Fibroblast of lung (primary cell): ENCODE data around the gene KRT78. TPM values are rescaled to one million over a fixed set of nuclear protein-coding genes. Genes with fewer than 3 reads are reported as not detected.

ENCODE experiments used
- DNase-seq, 2 donors: peaks; one replicate each; pipeline versions ENCODE4 v3.0.0 to v3.0.0-alpha.2; 2010; ENCODE audit warnings: low read depth in 2 of 2
- H2AFZ ChIP-seq: 2 replicates; pipeline ENCODE4 v1.5.1; 2012; ENCODE audit warnings: low read length, control low read depth, inconsistent platforms
- H3K27ac ChIP-seq: 2 replicates; pipeline ENCODE4 v1.5.1; 2011; ENCODE audit warnings: low read length, control low read depth; ENCODE audit not compliant: insufficient read depth
- H3K27me3 ChIP-seq: 2 replicates; pipeline ENCODE4 v1.5.1; 2011; ENCODE audit warnings: mild to moderate bottlenecking, low read length; ENCODE audit not compliant: control insufficient read depth, insufficient read depth
- H3K36me3 ChIP-seq: 2 replicates; pipeline ENCODE4 v1.5.1; 2011; ENCODE audit warnings: low read length; ENCODE audit not compliant: control insufficient read depth, insufficient read depth
- H3K4me1 ChIP-seq: 2 replicates; pipeline ENCODE4 v1.5.1; 2011; ENCODE audit warnings: low read length; ENCODE audit not compliant: control insufficient read depth, insufficient read depth; ENCODE audit errors: extremely low read depth
- H3K4me2 ChIP-seq: 2 replicates; pipeline ENCODE4 v1.5.1; 2011; ENCODE audit warnings: low read length, control low read depth; ENCODE audit not compliant: insufficient read depth; ENCODE audit errors: extremely low read depth
- H3K4me3 ChIP-seq, 4 experiments: fragments of 200-600 bp in 1 of 4; sonication (generic) in 1 of 4; replicated peaks in 1 of 4; 2 replicates each; pipeline ENCODE4 v1.5.1; 2011 to 2016; ENCODE audit warnings: low read length in 4 of 4, low read depth in 3 of 4, mild to moderate bottlenecking in 3 of 4, control low read depth in 2 of 4, inconsistent platforms in 1 of 4, mixed read lengths in 1 of 4; ENCODE audit not compliant: insufficient read depth in 1 of 4; ENCODE audit errors: control extremely low read depth in 1 of 4
- H3K79me2 ChIP-seq: 2 replicates; pipeline ENCODE4 v1.5.1; 2012; ENCODE audit warnings: mild to moderate bottlenecking, low read length, inconsistent platforms; ENCODE audit not compliant: control insufficient read depth, insufficient read depth
- H3K9ac ChIP-seq: 2 replicates; pipeline ENCODE4 v1.5.1; 2011; ENCODE audit warnings: mild to moderate bottlenecking, low read length, control low read depth; ENCODE audit not compliant: insufficient read depth
- H3K9me3 ChIP-seq: 2 replicates; pipeline ENCODE4 v1.5.1; 2012; ENCODE audit warnings: low read depth, low read length; ENCODE audit not compliant: control insufficient read depth, insufficient read depth
- H4K20me1 ChIP-seq: 2 replicates; pipeline ENCODE4 v1.5.1; 2011; ENCODE audit warnings: low read length; ENCODE audit not compliant: control insufficient read depth, insufficient read depth; ENCODE audit errors: extremely low read depth
- CTCF ChIP-seq, 2 donors: IDR thresholded peaks in 1 of 2; conservative IDR thresholded peaks in 1 of 2; 1 replicate in 1 of 2; 2 replicates in 1 of 2; pipeline ENCODE4 v1.5.1; 2011 to 2012; ENCODE audit warnings: low read length in 2 of 2, control low read depth in 1 of 2, inconsistent platforms in 1 of 2, low read depth in 1 of 2, mild to moderate bottlenecking in 1 of 2
- EZH2 ChIP-seq: IDR thresholded peaks from 2 replicates; pipeline ENCODE4 v1.5.1; 2012; ENCODE audit warnings: low read length, control low read depth, mild to moderate bottlenecking; ENCODE audit errors: missing control alignments
- polyA plus RNA-seq, 2 donors: library from polyadenylated mRNA; depleted of rRNA in 1 of 2; stranded (reverse) in 1 of 2; unstranded in 1 of 2; fragments of >200 nt; gene quantifications; 2 replicates each; pipeline ENCODE4 v1.2.1, GENCODE V29; 2011 to 2012; ENCODE audit warnings: missing spikeins in 1 of 2
- total RNA-seq: library from RNA; depleted of rRNA; stranded (reverse); fragments of >200 nt; gene quantifications from 2 replicates; pipeline ENCODE4 v1.2.1, GENCODE V29; 2014

KRT78 gene
- total and polyA plus RNA-seq, 2 donors (not counting 1 experiment from before 2014, with no cell fraction given) = not detected

- Histone ChIP-seq H3K9ac (no peak overlapping the region), H3K4me2 (no peak overlapping the region), H3K79me2 (no peaks in the 10 kb centered on the region), H3K27me3 (no peaks in the 10 kb centered on the region), H4K20me1 (no peaks in the 10 kb centered on the region), H3K4me1 (no peaks in the 10 kb centered on the region), H3K27ac (no peak overlapping the region), H3K36me3 (no peaks in the 10 kb centered on the region), H3K4me3 (no peak overlapping the region), H3K9me3 (no peaks in the 10 kb centered on the region), H2AFZ (no peak overlapping the region)
- no peak for DNase-seq
- TF ChIP-seq CTCF (conservative IDR thresholded peaks at IDR 0.05 in 1 of 2, IDR thresholded peaks at IDR 0.05 in 1 of 2; ENCODE audit: low read depth in 1 of 2, low read length in 2 of 2) (no peak), EZH2 (no peak)
Observed at GRCh38 chr12:52825961-52826360, 22.8 kb downstream of the KRT78 start.

- H3K4me1 ChIP-seq = no peaks in the 10 kb centered on the region
- no peak overlapping the region for H3K4me2 ChIP-seq
- H3K36me3 ChIP-seq = no peaks in the 10 kb centered on the region
Observed at GRCh38 chr12:52824741-52825410, 23.9 kb downstream of the KRT78 start.

More at GRCh38 chr12:52824741-52825410, 23.9 kb downstream of the KRT78 start:
- DNase-seq = no peak
- Histone ChIP-seq H3K27ac (no peak overlapping the region), H3K79me2 (no peaks in the 10 kb centered on the region), H2AFZ (no peak overlapping the region), H3K9ac (no peak overlapping the region), H3K27me3 (no peaks in the 10 kb centered on the region), H4K20me1 (no peaks in the 10 kb centered on the region), H3K9me3 (no peaks in the 10 kb centered on the region), H3K4me3 (no peak overlapping the region)
- TF ChIP-seq EZH2 (no peak), CTCF (conservative IDR thresholded peaks at IDR 0.05 in 1 of 2, IDR thresholded peaks at IDR 0.05 in 1 of 2; ENCODE audit: low read depth in 1 of 2, low read length in 2 of 2) (no peak)
